Right hindlimb (tissue), 1 donor: ENCODE measurements around the gene SECISBP2.
"Not testable (repeated sequence)": the region's sequence is repeated elsewhere in the genome, so short reads cannot be mapped to it uniquely, and the experiment has no call there.

ENCODE experiments used
- DNase-seq: peaks from one replicate; pipeline ENCODE4 v3.0.0-alpha.2; 2018

SECISBP2 gene, protein sequence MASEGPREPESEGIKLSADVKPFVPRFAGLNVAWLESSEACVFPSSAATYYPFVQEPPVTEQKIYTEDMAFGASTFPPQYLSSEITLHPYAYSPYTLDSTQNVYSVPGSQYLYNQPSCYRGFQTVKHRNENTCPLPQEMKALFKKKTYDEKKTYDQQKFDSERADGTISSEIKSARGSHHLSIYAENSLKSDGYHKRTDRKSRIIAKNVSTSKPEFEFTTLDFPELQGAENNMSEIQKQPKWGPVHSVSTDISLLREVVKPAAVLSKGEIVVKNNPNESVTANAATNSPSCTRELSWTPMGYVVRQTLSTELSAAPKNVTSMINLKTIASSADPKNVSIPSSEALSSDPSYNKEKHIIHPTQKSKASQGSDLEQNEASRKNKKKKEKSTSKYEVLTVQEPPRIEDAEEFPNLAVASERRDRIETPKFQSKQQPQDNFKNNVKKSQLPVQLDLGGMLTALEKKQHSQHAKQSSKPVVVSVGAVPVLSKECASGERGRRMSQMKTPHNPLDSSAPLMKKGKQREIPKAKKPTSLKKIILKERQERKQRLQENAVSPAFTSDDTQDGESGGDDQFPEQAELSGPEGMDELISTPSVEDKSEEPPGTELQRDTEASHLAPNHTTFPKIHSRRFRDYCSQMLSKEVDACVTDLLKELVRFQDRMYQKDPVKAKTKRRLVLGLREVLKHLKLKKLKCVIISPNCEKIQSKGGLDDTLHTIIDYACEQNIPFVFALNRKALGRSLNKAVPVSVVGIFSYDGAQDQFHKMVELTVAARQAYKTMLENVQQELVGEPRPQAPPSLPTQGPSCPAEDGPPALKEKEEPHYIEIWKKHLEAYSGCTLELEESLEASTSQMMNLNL

GRCh38 chr9:89318123-89319014 lies at the start of gene SECISBP2:
Gene SECISBP2, plus strand, starts transcription at chr9:89318500. Its CDS starts 77 bp downstream, at chr9:89318577.
- DNase-seq: peak; percentile 99

GRCh38 chr9:89273528-89274279 lies 44.6 kb upstream of the SECISBP2 start:
- no peak for DNase-seq

- no peak for DNase-seq
Observed at GRCh38 chr9:89274838-89275237, 43.5 kb upstream of the SECISBP2 start.

GRCh38 chr9:89276040-89276439 lies 42.3 kb upstream of the SECISBP2 start:
- DNase-seq: not testable (repeated sequence)

GRCh38 chr9:89277043-89277442 lies 41.3 kb upstream of the SECISBP2 start:
- DNase-seq: no peak

- DNase-seq: no peak
Observed at GRCh38 chr9:89277454-89277853, 40.8 kb upstream of the SECISBP2 start.

DNA sequence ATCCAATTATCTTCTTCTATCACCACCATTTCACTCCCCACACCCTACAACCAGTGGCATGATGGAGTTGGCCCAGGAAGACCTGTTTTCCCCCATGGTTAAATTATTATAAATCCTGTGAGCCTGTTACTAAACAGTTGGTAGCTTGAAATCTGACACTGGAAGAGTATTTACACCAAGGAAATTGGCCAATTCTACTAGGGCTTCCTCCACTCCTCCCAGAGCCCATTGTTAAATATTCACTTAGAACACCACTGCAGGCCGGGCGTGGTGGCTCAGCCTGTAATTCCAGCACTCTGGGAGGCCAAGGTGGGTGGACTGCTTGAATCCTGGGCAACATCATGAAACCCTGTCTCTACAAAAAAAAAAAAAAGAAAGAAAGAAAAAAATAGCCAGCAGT lies 39.7 kb upstream of the SECISBP2 start:
- DNase-seq: no peak

- no peak for DNase-seq
Observed at GRCh38 chr9:89278997-89279739, 39.1 kb upstream of the SECISBP2 start.

GRCh38 chr9:89281106-89281505 lies 37.2 kb upstream of the SECISBP2 start:
- DNase-seq: no peak

DNA sequence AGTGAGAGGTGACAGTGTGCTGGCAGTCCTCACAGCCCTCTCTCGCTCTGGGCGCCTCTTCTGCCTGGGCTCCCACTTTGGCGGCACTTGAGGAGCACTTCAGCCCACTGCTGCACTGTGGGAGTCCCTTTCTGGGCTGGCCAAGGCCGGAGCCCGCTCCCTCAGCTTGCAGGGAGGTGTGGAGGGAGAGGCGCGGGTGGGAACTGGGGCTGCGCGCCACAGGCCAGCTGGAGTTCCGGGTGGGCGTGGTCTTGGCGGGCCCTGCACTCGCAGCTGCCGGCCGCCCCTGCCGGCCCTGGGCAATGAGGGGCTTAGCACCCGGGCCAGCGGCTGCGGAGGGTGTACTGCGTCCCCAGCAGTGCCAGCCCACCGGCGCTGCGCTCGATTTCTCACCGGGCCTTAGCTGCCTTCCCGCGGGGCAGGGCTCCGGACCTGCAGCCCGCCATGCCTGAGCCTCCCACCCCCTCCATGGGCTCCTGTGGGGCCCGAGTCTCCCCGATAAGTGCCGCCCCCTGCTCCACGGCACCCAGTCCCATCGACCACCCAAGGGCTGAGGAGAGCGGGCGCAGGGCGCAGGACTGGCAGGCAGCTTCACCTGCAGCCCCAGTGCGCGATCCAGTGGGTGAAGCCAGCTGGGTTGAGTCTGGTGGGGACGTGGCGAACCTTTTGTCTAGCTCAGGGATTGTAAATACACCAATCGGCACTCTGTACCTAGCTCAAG lies 35.9 kb upstream of the SECISBP2 start:
- DNase-seq: peak; percentile 38

DNA sequence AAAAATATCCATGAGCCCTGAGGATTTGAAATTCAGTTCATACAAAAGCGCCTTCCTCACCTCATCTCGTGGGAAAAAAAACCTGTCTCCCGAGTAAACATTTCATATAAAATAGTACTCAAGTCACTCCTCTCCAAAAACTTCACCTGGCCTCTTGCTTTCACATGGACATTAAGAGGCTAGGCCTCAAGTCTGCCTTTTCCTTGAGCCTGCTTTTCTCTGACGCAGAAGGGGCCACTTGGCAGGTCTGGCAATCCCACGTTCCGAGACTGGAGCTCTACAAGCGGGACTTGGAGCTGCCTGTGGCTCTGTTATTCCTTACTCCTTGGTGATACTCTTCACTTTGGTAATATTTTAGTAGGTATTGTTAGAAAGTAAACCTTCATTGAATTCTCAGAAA lies 34.2 kb upstream of the SECISBP2 start:
- no peak for DNase-seq

DNA sequence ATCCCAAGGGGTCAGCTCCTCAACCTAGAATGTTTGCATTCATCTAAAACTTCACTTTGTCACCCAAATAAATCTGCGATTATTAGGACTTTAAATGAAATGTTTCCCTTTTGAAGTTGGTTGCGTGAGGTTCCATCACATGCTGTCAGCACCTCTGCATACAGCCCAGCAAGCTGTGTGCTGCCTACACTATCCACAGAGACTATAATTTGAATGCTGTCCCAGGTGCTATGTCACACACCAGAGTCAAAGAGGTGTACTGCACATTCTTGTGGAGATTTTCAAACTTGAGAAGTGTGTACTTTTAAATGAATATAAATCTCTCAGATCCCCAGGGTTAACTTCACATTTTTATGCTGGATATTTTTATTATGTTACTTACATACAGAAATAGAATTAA lies 26.6 kb upstream of the SECISBP2 start:
- DNase-seq: no peak

DNA sequence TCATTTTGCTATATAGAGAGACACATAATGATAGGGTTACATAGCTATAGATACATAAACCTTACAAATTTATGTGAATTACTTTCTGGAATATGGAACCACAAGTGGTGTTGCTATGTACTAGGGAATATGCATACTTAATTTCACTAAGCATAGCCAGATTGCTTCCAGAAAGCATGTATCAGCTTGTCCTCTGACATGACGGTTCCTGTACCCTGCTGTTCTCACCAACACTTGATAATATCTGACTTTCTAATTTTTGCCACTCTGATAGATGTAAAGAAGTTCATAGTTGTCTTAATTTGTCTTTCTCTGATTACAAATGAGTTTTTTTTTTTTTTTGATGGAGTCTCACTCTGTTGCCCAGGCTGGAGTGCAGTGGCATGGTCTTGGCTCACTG lies 25.3 kb upstream of the SECISBP2 start:
- DNase-seq: no peak

- DNase-seq: no peak
Observed at GRCh38 chr9:89295400-89295799, 22.9 kb upstream of the SECISBP2 start.

GRCh38 chr9:89301996-89302395 lies 16.3 kb upstream of the SECISBP2 start:
- not testable (repeated sequence) for DNase-seq

- no peak for DNase-seq
Observed at GRCh38 chr9:89304020-89304833, 14.1 kb upstream of the SECISBP2 start.

DNA sequence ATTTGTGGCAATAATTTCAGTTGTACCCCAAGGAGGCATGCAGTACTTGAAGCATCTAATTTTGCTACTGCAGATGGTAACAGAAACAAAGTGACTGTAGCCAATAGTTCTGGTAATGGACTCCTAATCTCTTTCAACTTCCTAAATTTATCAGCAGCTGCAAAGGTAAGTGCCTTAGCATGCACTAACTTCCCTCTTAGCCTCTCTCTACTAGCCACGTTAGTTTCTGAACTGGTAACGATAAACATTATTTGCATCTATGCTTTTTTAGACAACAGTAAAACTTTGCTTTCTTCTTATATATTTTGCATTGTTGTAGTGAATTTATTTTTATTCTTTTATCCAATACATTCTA lies 13.5 kb upstream of the SECISBP2 start:
- no peak for DNase-seq

- no peak for DNase-seq
Observed at GRCh38 chr9:89305868-89306267, 12.4 kb upstream of the SECISBP2 start.

DNA sequence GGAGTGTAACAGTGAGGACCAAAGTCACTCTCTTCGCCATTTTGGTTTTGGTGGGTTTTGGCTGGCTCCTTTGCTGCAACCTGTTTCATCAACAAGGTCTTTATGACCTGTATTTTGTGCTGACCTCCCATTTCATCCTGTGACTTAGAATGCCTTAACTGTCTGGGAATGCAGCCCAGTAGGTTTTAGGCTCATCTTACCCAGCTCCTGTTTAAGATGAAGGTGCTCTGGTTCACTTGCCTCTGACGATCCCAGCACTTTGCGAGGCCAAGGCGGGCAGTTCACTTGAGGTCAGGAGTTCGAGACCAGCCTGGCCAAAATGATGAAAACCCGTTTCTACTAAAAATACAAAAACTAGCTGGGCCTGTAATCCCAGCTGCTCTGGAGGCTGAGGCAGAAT lies 9.1 kb upstream of the SECISBP2 start:
- no peak for DNase-seq
